ENCODE measurements around the gene PPFIBP1. TPM values are rescaled to one million over a fixed set of nuclear protein-coding genes. Genes with fewer than 3 reads are reported as not detected.
"Not testable (repeated sequence)": the region's sequence is repeated elsewhere in the genome, so short reads cannot be mapped to it uniquely, and the experiment has no call there.

Gene PPFIBP1
- total RNA-seq, 1 donor from 2014 or later = 292 TPM

DNA sequence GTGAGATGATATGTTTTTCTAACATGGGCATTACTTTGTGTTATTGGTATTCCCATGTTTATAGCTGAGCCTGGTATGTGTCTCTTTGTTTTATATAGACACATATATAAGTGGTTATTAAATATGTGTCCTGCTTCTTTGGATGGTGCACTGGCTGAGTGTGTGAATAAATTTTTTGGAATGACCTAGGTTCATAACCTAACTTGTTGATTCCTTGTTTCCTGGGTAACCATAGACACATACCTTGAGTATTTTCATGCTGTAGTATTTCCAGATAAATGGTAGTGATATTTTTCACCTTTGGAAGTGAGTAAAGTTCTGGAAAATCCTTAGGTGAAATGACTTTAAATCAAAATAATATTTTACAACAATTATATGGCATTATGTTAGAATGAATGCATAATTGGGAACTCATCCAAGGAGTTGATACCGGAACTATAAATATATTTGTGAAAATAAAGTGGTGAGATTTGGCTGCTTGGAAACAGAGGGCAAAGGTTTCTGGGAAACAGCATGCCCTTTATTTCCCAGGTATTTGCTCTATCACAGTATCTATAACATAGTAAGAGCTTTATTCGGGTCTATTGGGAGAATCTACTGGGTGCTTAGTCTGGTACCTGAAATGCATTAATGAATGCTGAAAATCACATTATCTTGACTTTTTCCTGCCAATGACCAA is 107.9 kb downstream of the PPFIBP1 start:
- ATAC-seq (ENCODE audit: poor library complexity) (peak; percentile 44), DNase-seq (no peak)
- intact Hi-C loops (cut with DNase I) = no loop called here

DNA sequence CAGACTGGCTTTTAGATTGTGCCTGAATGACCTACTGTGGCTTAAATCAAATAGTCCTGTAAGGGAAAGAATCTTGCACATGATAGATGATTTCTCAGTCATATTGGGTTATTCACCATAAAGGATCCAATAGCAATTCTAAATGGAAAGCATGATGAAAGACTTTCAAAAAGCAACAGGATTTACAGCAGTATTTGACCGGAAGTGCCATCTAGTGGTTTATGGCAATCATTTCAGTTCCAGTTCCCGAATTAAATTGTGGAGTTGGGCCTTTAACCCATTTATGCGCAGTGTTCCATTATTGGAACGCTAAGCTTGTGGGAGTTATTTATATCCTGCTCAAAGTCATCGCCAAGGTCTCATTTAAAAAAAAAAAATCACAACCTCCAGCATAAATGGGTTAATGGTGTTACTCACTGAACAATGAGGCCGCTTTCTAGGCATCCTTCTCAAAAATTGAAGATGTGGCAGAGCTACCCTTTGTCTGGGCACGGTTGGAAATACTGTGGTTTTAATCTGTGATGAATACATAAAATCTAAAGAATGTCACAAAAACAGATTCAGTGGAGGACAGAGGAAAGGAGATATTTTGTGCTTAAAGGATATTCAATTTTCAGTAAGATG is 111.5 kb downstream of the PPFIBP1 start:
- ATAC-seq (ENCODE audit: poor library complexity) = peak; percentile 48
- intact Hi-C loops (cut with DNase I) = no loop called here
- DNase-seq = no peak

DNA sequence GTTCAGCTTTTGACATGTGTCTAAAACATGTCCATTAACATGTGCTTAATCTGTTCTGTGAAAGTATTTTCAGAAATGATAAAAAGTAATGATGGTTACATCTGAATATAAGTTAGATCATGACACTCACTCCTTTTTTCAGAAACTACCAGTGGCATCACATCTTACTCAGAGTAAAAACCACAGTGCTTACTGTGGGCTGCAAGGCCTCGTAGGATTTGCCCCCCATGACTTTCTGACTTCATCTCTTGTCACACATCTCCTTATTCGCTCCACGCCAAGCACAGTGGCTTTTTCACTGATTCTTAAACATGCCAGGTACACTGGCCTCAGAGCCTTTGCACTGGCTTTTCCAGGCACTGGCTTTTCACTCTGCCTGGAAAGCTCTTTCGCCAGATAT is 112.6 kb downstream of the PPFIBP1 start:
- intact Hi-C loops (cut with DNase I); DNase-seq; ATAC-seq (ENCODE audit: poor library complexity): not testable (repeated sequence)

DNA sequence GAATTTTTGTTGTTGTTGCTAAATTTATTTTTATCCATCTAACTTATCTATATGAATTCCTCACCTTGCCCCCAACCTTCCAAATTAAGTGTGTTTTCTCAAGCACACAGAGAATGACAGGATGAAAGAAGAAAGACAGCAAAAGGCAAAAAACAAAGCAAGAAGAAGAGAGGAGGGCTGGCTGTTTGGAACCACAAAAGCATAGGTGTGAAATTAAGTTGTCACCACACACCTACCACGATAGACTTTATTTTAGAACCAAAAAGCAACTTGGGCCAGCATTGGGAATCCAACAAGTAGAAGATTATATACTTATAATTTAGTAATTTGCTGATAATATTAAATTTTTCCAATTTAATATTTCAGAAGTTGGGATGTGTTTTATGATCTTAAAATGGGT is 113.5 kb downstream of the PPFIBP1 start:
- intact Hi-C loops (cut with DNase I) = no loop called here
- no peak for ATAC-seq (ENCODE audit: poor library complexity)
- DNase-seq = no peak

DNA sequence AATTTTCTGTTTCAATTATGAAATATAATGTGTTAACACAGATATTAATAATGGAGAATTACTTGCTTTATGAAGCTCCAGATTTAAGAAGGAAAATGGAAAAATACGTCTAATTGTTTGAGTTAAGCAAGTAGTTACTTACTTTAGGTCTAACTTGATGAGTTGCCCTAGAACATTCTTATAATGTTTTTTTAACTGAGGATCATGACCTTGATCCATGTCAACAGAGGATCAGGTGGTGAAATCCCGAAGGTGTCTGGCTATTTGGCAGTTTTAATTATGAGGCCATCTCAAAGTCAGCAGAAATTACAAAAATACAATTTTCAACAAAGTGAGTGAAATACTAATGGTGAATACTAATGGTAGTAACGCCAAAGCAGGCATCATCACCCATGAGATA is 115.3 kb downstream of the PPFIBP1 start:
- ATAC-seq (ENCODE audit: poor library complexity) (no peak), DNase-seq (no peak)
- intact Hi-C loops (cut with DNase I) = no loop called here

DNA sequence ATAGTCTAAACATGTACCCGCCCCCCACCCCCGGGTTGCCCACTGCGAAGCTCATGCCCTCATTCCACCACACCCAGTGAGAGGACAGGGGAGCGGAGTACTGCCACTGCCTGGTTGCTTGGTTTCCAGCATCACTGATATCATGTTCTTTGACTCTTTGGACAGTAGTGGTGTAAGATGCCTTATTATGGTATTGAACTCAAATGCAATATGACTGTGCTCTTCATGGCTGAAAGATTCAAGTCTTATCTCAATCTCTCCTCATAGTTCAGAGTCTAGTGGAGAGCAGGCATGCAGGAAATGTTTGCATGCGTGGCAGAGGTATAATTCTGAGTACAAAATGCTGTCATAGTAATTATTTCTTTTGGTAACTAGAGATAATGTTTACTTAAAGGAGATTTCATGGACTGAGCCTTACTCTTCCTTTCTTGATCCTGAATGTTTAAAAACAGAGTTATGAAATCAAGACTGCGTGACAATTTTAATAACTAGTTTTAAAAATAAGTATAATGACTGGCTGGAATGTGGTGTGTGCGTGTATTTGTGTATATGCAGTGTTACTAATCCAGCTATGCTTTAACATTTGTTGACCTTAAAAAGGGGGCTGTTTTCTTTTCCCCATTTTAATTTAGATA is 116.7 kb downstream of the PPFIBP1 start:
- DNase-seq; intact Hi-C loops (cut with DNase I): not testable (repeated sequence)
- ATAC-seq (ENCODE audit: poor library complexity) = peak; percentile 60

DNA sequence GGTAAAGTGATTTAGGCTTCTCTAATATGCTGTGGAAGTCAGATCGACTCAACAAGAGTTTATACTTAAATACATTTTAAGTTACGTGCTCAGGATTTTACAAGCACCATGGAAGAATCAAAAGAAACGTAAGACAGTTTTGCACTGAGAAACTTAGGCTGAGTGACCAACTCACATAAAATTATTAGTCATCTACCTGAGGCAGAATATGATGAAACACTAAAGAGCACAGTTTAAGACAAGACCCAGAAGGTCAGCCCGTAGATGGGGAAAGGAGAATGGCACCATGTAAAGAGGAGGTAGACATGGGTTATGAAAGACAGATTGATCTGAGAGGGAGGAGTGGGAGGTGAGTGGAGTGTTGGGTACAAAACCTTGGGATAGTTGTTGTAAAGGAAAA is 118.4 kb downstream of the PPFIBP1 start:
- intact Hi-C loops (cut with DNase I); ATAC-seq (ENCODE audit: poor library complexity); DNase-seq: not testable (repeated sequence)

DNA sequence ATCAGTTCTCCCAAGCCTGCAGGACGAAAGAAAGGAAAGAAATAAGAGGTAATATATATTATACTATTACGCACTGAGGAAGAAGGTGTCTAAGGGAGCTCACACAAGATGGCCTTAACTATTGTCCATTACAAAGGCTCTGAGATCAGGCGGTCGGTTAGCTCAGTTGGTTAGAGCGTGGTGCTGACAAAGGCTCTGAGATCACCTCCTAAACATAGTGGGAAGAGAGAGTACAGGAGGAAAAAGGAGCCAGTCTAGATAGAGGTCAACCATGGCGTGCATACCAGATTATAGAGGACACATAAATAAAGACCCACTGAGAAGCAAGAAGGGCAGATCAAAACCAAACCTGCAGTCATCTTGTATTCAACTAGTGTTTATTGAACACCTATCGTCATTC is 118.9 kb downstream of the PPFIBP1 start:
- DNase-seq; intact Hi-C loops (cut with DNase I); ATAC-seq (ENCODE audit: poor library complexity): not testable (repeated sequence)

DNA sequence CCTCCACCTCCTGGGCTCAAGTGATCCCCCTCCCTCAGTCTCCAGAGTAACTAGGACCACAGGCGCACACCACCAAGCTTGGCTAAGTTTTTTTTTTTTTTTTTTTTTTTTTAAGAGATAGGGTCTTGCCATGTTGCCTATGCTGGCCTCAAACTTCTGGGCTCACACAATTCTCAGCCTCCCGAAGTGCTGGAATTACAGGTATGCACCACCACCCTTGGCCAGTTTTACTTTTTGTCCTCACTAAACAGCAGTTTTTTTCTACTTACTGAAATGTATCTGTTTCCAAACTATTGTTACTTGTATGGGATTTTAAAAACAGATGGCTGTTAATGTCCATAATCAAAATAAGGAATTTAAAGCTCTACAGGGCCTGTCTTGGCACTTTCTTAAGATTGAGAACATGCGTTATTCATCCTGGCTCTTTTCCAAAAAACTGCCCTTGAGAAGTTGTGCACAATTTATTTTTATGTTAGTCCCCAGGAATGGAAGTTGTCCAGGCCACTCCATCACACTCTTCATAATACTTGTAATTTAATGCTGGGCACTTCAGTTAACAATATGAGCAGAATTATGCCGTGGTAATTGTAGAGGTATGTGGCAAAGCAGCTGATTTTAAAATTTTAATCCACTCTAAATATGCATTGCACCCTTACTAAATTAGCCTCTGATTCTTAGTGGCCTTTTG is 120.3 kb downstream of the PPFIBP1 start:
- peak; percentile 34 for ATAC-seq (ENCODE audit: poor library complexity)
- intact Hi-C loops (cut with DNase I) = no loop called here

DNA sequence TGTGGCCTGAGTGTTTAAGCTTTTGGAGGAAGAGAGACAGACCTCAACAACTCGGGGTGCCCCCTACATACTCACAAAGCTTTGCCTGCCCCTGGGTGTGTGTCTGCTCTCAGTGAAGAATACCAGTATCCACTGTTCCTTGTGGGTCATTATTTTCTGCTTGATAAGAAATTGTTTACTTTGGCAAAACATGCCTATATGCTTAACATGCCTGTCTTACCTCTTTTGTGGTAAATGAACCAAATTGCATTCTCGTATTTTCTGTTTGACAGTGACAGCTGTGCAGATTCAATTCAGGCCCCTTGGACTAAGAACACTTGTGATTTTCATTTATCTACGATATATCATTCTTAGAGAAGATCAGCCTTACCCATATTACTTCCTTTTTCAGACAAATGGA is 121.7 kb downstream of the PPFIBP1 start:
- intact Hi-C loops (cut with DNase I) = loop anchor here (5.0 kb wide), 1 partner anchor 123 kb away; the partner anchor contains the start of gene PPFIBP1
- ATAC-seq (ENCODE audit: poor library complexity) (no peak), DNase-seq (no peak)

More for the DNA sequence above, 120.3 kb downstream of the PPFIBP1 start:
- DNase-seq = no peak

DNA sequence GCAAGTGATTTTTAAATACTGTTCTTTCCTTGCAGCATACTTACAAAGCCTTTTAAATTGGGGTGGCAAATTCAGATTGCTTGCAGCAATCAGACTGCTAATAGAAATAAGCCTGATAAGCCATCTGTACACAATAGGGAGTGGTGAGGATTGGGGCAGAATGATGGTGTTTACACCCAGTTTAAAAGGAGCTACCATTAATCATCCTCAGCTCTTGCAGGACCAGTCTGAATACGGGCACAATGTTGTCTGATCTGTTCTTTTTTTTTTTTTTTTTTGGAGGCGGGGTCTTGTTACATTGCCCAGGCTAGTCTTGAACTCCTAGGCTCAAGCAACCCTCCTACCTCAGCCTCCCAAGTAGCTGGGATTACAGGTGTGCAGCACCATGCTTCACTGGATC is 122.1 kb downstream of the PPFIBP1 start:
- ATAC-seq (ENCODE audit: poor library complexity) (no peak), DNase-seq (no peak)
- intact Hi-C loops (cut with DNase I) = loop anchor here (5.0 kb wide), 1 partner anchor 124 kb away; the partner anchor contains the start of gene PPFIBP1

DNA sequence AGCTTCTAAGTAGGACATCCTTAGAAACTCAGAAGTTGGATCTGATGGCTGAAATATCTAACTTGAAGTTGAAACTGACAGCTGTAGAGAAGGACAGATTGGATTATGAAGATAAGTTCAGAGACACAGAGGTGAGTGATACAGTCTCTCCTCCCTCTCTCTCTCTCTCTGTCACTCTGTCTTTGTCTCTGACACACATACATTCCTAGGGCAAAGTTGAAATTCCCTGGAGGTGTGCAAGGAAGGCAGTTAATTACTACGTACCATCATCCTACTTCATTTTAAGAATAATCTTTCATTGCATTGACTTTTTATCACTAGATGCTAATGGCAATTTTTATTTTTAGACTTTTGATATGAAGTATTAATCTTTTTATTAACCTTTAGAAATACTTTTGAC is 126.0 kb downstream of the PPFIBP1 start:
- intact Hi-C loops (cut with DNase I) = loop anchor here (5.0 to 10.0 kb wide), 2 partner anchors 223 to 315 kb away; partner anchors contain the start of gene BMAL2
- DNase-seq (no peak), ATAC-seq (ENCODE audit: poor library complexity) (no peak)

DNA sequence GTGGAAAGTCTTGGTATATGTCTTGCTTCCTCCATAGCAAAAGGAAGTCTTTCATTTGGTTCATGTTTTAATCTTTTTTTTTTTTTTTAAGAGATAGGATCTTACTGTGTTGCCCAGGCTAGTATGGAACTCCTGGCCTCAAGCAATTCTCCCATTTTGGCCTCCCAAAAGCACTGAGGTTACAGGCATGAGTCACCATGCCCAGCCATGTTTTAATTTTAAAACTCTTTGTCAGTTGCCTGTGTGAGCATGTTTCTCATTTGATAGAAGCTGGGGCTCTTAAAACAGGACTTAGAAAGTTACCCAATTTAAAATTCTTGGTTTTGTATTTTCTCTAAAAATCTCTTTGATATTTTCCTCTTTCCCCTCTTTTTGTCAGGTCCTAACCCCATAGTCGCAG is 127.2 kb downstream of the PPFIBP1 start:
- intact Hi-C loops (cut with DNase I) = loop anchor here (5.0 to 10.0 kb wide), 2 partner anchors 224 to 316 kb away; partner anchors contain the start of gene BMAL2
- DNase-seq (no peak), ATAC-seq (ENCODE audit: poor library complexity) (no peak)

DNA sequence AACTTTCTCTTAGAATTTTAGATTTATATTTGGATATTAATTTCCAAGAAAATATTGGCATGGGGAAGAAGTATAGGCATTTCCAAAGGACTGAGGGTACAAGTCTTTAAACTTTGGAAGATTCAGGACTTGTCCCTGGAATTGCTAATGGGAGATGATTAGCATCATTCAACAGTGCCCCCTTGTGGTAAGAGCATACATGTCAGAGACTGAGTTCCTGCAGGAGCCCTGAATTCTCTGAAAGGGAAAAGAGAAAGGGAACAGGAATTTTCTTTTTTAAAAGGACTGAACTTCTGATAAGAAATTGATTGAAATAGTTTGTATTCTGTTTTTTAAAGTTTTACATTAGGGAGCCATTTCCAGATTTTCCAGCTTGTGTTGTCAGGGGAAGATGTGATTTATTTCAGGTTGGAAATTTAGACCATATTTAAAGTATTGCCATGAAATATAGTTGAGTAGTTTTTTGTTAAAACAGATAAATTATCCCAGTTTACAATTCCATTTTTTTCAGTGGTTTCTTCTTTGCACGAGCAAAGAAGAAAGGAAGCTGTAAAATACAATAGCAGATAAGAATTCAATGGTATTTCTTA is 128.3 kb downstream of the PPFIBP1 start:
- ATAC-seq (ENCODE audit: poor library complexity) (peak; percentile 89), DNase-seq (no peak)
- intact Hi-C loops (cut with DNase I) = loop anchor here (5.0 to 10.0 kb wide), 2 partner anchors 225 to 317 kb away; partner anchors contain the start of gene BMAL2

DNA sequence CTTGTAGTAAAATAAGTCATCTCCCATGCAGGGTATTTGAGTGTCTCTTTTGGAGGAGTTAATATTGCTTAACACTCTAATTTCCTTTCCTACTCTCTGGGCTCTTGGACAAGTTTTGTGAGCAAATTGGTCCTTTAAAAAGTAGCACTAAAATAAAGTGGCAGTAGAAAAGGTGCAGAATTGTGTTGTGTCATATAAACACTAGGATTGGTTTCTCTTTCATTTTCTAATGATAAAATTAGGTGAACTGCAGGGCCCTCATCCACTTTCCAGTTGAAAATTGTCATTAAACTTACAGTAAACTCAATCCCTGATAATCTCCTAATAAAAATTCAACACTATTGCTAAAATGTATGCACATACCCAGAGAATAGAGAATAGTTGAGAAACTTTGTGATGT is 129.7 kb downstream of the PPFIBP1 start:
- intact Hi-C loops (cut with DNase I) = loop anchor here (5.0 to 10.0 kb wide), 2 partner anchors 226 to 319 kb away; partner anchors contain the start of gene BMAL2
- DNase-seq = no peak
- ATAC-seq (ENCODE audit: poor library complexity) = no peak

DNA sequence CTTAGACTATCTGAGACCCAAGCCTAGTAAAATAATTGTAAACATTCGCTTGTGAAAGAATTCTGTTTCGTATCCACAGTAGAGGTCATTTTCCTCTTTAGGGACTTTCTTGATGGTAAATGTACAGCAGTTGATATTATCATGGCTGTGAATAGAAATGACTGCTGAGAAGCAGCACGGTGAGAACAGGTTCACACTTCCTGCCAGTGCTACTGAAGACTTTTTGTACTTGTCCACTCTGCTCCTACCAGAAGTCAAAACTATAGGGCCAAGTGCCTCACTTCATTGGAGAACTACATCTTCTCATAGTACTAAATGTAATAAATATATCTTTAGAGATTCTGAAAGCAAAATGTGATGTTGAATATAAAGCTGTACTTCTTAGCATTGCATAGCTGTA is 131.5 kb downstream of the PPFIBP1 start:
- intact Hi-C loops (cut with DNase I) = loop anchor here (10.0 kb wide), 1 partner anchor 321 kb away; the partner anchor contains the start of gene BMAL2
- ATAC-seq (ENCODE audit: poor library complexity) = not testable (repeated sequence)

DNA sequence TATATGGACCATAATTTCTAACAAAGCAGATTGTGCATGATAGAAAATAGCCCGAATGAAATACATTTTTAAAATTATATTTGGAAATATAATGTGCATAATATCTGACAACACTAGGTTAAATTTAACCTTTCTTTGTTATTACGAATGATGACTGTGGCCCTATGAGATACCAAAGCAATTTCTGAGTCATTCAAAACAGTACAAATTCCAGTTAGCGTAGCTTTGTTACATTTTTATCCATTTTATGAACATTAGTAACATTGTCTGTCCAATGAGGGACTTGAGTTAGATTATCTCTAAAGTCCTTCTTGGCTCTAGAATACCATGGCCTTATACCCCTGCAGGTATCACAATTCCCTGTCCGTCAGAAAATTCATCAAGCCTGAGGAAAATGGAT is 133.3 kb downstream of the PPFIBP1 start:
- DNase-seq (no peak), ATAC-seq (ENCODE audit: poor library complexity) (no peak)
- intact Hi-C loops (cut with DNase I) = loop anchor here (10.0 kb wide), 1 partner anchor 322 kb away; the partner anchor contains the start of gene BMAL2

More for the DNA sequence above, 131.5 kb downstream of the PPFIBP1 start:
- not testable (repeated sequence) for DNase-seq

DNA sequence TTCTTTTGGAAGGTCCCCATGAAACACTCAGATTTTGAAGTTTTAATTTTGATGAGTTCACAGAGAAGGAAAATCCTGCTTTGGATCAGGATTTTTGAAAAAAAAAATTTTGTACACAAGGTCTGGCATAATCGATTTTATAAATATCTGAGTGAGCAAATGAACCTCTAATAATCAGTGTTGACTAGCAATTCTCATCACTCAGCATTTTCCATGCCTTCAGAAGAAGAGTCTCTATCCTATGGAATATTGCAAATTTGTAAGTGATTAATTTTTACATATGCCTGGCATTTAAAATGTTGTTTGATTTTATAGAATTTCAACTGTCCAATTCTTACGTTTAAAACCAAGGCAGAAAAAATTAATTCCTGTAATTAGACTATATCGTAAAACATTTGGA is 141.7 kb downstream of the PPFIBP1 start:
- intact Hi-C loops (cut with DNase I) = no loop called here
- ATAC-seq (ENCODE audit: poor library complexity) (no peak), DNase-seq (no peak)
